ENCODE data around the gene ERCC1.

ERCC1 gene

GRCh38 chr19:45362291-45362690 lies 61.4 kb downstream of the ERCC1 start:
- no peak for DNase-seq

- no peak for DNase-seq
Measured at GRCh38 chr19:45361608-45362007, 62.1 kb downstream of the ERCC1 start.

- no peak for DNase-seq
Measured at GRCh38 chr19:45358213-45358792, 65.4 kb downstream of the ERCC1 start.

DNA sequence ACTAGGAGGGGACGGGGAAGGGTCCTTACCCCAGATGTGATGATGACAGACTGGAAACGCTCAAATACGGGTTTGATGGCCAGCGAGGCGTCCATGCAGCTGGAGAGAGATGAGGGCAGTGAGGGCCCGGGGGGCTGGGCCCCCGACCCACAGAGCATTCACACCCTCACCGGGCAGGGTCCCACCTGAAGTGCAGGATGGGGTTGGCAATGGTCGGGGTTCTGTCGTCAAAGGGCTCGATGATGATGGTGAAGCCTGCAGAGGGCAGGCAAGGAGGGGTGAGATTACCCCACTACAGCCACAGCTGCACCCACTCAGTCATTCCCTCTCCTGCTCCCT lies 66.3 kb downstream of the ERCC1 start:
- no peak for DNase-seq

All from retina (tissue), 1 donor.